CD8-positive, alpha-beta memory T cell (primary cell): ENCODE measurements around the gene NRIP2. TPM values are rescaled to one million over a fixed set of nuclear protein-coding genes. Genes with fewer than 3 reads are reported as not detected.
"Not testable (repeated sequence)": the region's sequence is repeated elsewhere in the genome, so short reads cannot be mapped to it uniquely, and the experiment has no call there.

ENCODE experiments used
- CTCF ChIA-PET: fragments of 350-600 bp; sonication (Branson Sonifier 250); formaldehyde crosslinking; loops from one replicate; lab custom pipeline; 2021; ENCODE audit warnings: antibody characterized with exemption; lab: Charles Lee
- POLR2A ChIA-PET: fragments of 350-600 bp; sonication (Branson Sonifier 250); formaldehyde crosslinking; loops from one replicate; lab custom pipeline; 2021; ENCODE audit warnings: antibody characterized with exemption; lab: Charles Lee
- DNase-seq, 5 donors: peaks; one replicate each; pipeline versions ENCODE4 v3.0.0 to v3.0.0-alpha.2; 2020 to 2022; ENCODE audit warnings: mixed read lengths in 1 of 5
- H3K27ac ChIP-seq: one replicate; pipeline ENCODE4 v1.7.0; 2013; ENCODE audit warnings: low read depth, mild to moderate bottlenecking, low read length, moderate library complexity
- H3K27me3 ChIP-seq: 2 replicates; pipeline ENCODE4 v1.7.0; 2013; ENCODE audit warnings: low read length, mild to moderate bottlenecking; ENCODE audit not compliant: insufficient read depth, poor library complexity, severe bottlenecking
- H3K36me3 ChIP-seq: 2 replicates; pipeline ENCODE4 v1.7.0; 2013; ENCODE audit warnings: mild to moderate bottlenecking, low read length, moderate library complexity; ENCODE audit not compliant: insufficient read depth
- H3K4me1 ChIP-seq: 2 replicates; pipeline ENCODE4 v1.7.0; 2013; ENCODE audit warnings: mild to moderate bottlenecking, low read length, moderate library complexity; ENCODE audit not compliant: insufficient read depth
- H3K4me3 ChIP-seq: 2 replicates; pipeline ENCODE4 v1.7.0; 2013; ENCODE audit warnings: mild to moderate bottlenecking, low read length
- H3K9me3 ChIP-seq: 2 replicates; pipeline ENCODE4 v1.7.0; 2013; ENCODE audit warnings: mild to moderate bottlenecking, low read length
- H3K27ac Mint-ChIP-seq, 8 donors: one replicate each; pipeline ENCODE4 v1.8.0; 2020 to 2021; ENCODE audit warnings: mixed read lengths in 8 of 8, mild to moderate bottlenecking in 6 of 8, inconsistent platforms in 3 of 8, moderate library complexity in 3 of 8
- H3K27me3 Mint-ChIP-seq, 2 donors: one replicate each; pipeline ENCODE4 v1.8.0; 2020 to 2021; ENCODE audit warnings: mixed read lengths in 2 of 2, mild to moderate bottlenecking in 1 of 2, moderate library complexity in 1 of 2
- H3K36me3 Mint-ChIP-seq, 3 donors: one replicate each; pipeline ENCODE4 v1.8.0; 2020 to 2021; ENCODE audit warnings: mixed read lengths in 3 of 3, inconsistent platforms in 1 of 3, mild to moderate bottlenecking in 1 of 3
- H3K4me1 Mint-ChIP-seq, 3 donors: one replicate each; pipeline ENCODE4 v1.8.0; 2020 to 2021; ENCODE audit warnings: mixed read lengths in 3 of 3, inconsistent platforms in 1 of 3, mild to moderate bottlenecking in 1 of 3
- H3K4me3 Mint-ChIP-seq, 7 donors: one replicate each; pipeline ENCODE4 v1.8.0; 2020 to 2021; ENCODE audit warnings: mixed read lengths in 7 of 7, mild to moderate bottlenecking in 6 of 7, moderate library complexity in 4 of 7, inconsistent platforms in 2 of 7
- H3K9me3 Mint-ChIP-seq, 5 donors: one replicate each; pipeline ENCODE4 v1.8.0; 2020 to 2022; ENCODE audit warnings: mixed read lengths in 5 of 5, mild to moderate bottlenecking in 3 of 5, moderate library complexity in 2 of 5, inconsistent platforms in 1 of 5
- polyA plus RNA-seq: library from polyadenylated mRNA; unstranded; fragments of 300-500 nt; fragmentation: Illumina TruSeq; gene quantifications from one replicate; pipeline ENCODE4 v1.2.3, GENCODE V29; 2021
- total RNA-seq, 2 experiments: library from RNA; stranded (reverse); gene quantifications; one replicate each; pipeline ENCODE4 v1.2.3, GENCODE V29; 2021

NRIP2 gene
- total RNA-seq = not detected
- polyA plus RNA-seq = 0.82 TPM

- Histone ChIP-seq H3K9me3 (no peaks in the 10 kb centered on the region), H3K27me3 (no peaks in the 10 kb centered on the region), H3K27ac (no peak within 1 kb of the TSS), H3K4me1 (no peaks in the 10 kb centered on the region), H3K36me3 (peaks cover 11% of the 10 kb centered on the region), H3K4me3 (no peak within 1 kb of the TSS)
- ChIA-PET POLR2A (no interaction called here), CTCF (no interaction called here)
- Mint-ChIP-seq H3K4me3 (no peak within 1 kb of the TSS), H3K36me3 (peaks cover 9 to 50% (median 16%) of the 10 kb centered on the region in 3 donors), H3K9me3 (no peaks in the 10 kb centered on the region), H3K27me3 (no peaks in the 10 kb centered on the region), H3K4me1 (peaks cover 0 to 8% (median 5%) of the 10 kb centered on the region in 3 donors), H3K27ac (peak within 1 kb of the TSS in 3 of 8 donors; percentile 24 to 65 (median 52))
- DNase-seq = no peak
Measured at GRCh38 chr12:2834581-2835491, at the start of gene NRIP2. NRIP2 (minus strand) TSS chr12:2835035; CDS start chr12:2834983, 52 bp downstream.

GRCh38 chr12:2879853-2880252, 45.0 kb upstream of the NRIP2 start:
- Histone ChIP-seq H3K27me3 (no peaks in the 10 kb centered on the region), H3K4me3 (no peak overlapping the region), H3K36me3 (no peaks in the 10 kb centered on the region), H3K9me3 (no peaks in the 10 kb centered on the region), H3K27ac (no peak overlapping the region), H3K4me1 (peaks cover 27% of the 10 kb centered on the region)
- peaks cover 37 to 50% (median 44%) of the 10 kb centered on the region in 3 donors for H3K4me1 Mint-ChIP-seq
- H3K27ac Mint-ChIP-seq = peak overlapping the region in 5 of 8 donors; percentile 13 to 46 (median 19)
- peaks cover 0 to 25% (median 2%) of the 10 kb centered on the region in 3 donors for H3K36me3 Mint-ChIP-seq
- H3K27me3 Mint-ChIP-seq = peaks cover 0 to 3% of the 10 kb centered on the region in 2 donors
- ChIA-PET CTCF (interaction anchor here (1.8 to 2.6 kb wide), 2 partner anchors 11 to 13 kb away, joined by 3 to 11 read pairs; partner anchors contain the start of gene TULP3), POLR2A (interaction anchor here (2.0 kb wide), 1 partner anchor 11 kb away, joined by 8 read pairs; the partner anchor contains the start of gene TULP3)
- no peak for DNase-seq
- peak overlapping the region in 1 of 7 donors; percentile 12 for H3K4me3 Mint-ChIP-seq
- no peaks in the 10 kb centered on the region for H3K9me3 Mint-ChIP-seq

- Histone ChIP-seq H3K36me3 (no peaks in the 10 kb centered on the region), H3K27ac (peak overlapping the region; percentile 92), H3K27me3 (no peaks in the 10 kb centered on the region), H3K4me1 (peaks cover 27% of the 10 kb centered on the region), H3K9me3 (no peaks in the 10 kb centered on the region), H3K4me3 (peak overlapping the region; percentile 78)
- Mint-ChIP-seq H3K9me3 (no peaks in the 10 kb centered on the region), H3K4me1 (peaks cover 33 to 47% (median 39%) of the 10 kb centered on the region in 3 donors), H3K4me3 (peak overlapping the region; percentile 98 to 100 (median 99)), H3K36me3 (peaks cover 0 to 22% (median 0%) of the 10 kb centered on the region in 3 donors), H3K27me3 (peaks cover 0 to 3% of the 10 kb centered on the region in 2 donors), H3K27ac (peak overlapping the region; percentile 98 to 100 (median 100))
- no peak for DNase-seq
- ChIA-PET POLR2A (interaction anchor here (1.4 to 2.0 kb wide), 2 partner anchors 12 to 187 kb away, joined by 6 to 8 read pairs; partner anchors contain the start of gene TULP3), CTCF (interaction anchor here (0.7 to 1.9 kb wide), 4 partner anchors 10 to 17 kb away, joined by 3 to 7 read pairs (median 4); partner anchors contain the start of gene TULP3)
Measured at GRCh38 chr12:2877953-2878732, 43.3 kb upstream of the NRIP2 start.

- peak within 1 kb of the TSS; percentile 98 to 100 (median 99) for H3K4me3 Mint-ChIP-seq
- H3K9me3 Mint-ChIP-seq = no peaks in the 10 kb centered on the region
- H3K27ac Mint-ChIP-seq = peak within 1 kb of the TSS; percentile 98 to 100 (median 100)
- peaks cover 0 to 3% of the 10 kb centered on the region in 2 donors for H3K27me3 Mint-ChIP-seq
- Histone ChIP-seq H3K27me3 (no peaks in the 10 kb centered on the region), H3K36me3 (no peaks in the 10 kb centered on the region), H3K27ac (peak within 1 kb of the TSS; percentile 92), H3K9me3 (no peaks in the 10 kb centered on the region), H3K4me3 (peak within 1 kb of the TSS; percentile 78), H3K4me1 (peaks cover 27% of the 10 kb centered on the region)
- DNase-seq = peak; percentile 83 to 90 (median 85)
- H3K4me1 Mint-ChIP-seq = peaks cover 33 to 47% (median 39%) of the 10 kb centered on the region in 3 donors
- ChIA-PET POLR2A (interaction anchor here (1.1 to 1.5 kb wide), 5 partner anchors 8 to 186 kb away, joined by 3 to 13 read pairs (median 6); partner anchors contain the start of genes ITFG2 and TULP3), CTCF (interaction anchor here (1.2 to 1.9 kb wide), 2 partner anchors 10 to 13 kb away, joined by 5 to 7 read pairs; partner anchors contain the start of gene TULP3)
- H3K36me3 Mint-ChIP-seq = peaks cover 0 to 22% (median 0%) of the 10 kb centered on the region in 3 donors
Measured at GRCh38 chr12:2877047-2877952, 42.5 kb upstream of the NRIP2 start, which contains the start of the genes FOXM1 and RHNO1. FOXM1 (minus strand) TSS chr12:2877174; CDS start chr12:2874478, 2,696 bp downstream. RHNO1 (plus strand) TSS chr12:2877223; CDS start chr12:2885367, 8,144 bp downstream.

- Mint-ChIP-seq H3K27me3 (peaks cover 0 to 3% of the 10 kb centered on the region in 2 donors), H3K36me3 (peaks cover 0 to 19% (median 0%) of the 10 kb centered on the region in 3 donors), H3K9me3 (no peaks in the 10 kb centered on the region), H3K4me1 (peaks cover 31 to 42% (median 34%) of the 10 kb centered on the region in 3 donors), H3K4me3 (peak overlapping the region; percentile 80 to 100 (median 87)), H3K27ac (peak overlapping the region; percentile 59 to 99 (median 86))
- Histone ChIP-seq H3K4me1 (peaks cover 27% of the 10 kb centered on the region), H3K36me3 (no peaks in the 10 kb centered on the region), H3K9me3 (no peaks in the 10 kb centered on the region), H3K4me3 (peak overlapping the region; percentile 78), H3K27ac (peak overlapping the region; percentile 92), H3K27me3 (no peaks in the 10 kb centered on the region)
- ChIA-PET CTCF (no interaction called here), POLR2A (interaction anchor here (1.1 to 1.5 kb wide), 5 partner anchors 9 to 185 kb away, joined by 3 to 13 read pairs (median 6); partner anchors contain the start of genes ITFG2 and TULP3)
- no peak for DNase-seq
Measured at GRCh38 chr12:2876431-2877046, 41.7 kb upstream of the NRIP2 start.

- H3K4me3 ChIP-seq, H3K9me3 Mint-ChIP-seq, DNase-seq, H3K27me3 Mint-ChIP-seq, H3K27me3 ChIP-seq, H3K9me3 ChIP-seq, H3K4me1 Mint-ChIP-seq, POLR2A ChIA-PET, H3K36me3 Mint-ChIP-seq, H3K36me3 ChIP-seq, H3K4me1 ChIP-seq, H3K27ac ChIP-seq, H3K4me3 Mint-ChIP-seq, H3K27ac Mint-ChIP-seq, CTCF ChIA-PET: not testable (repeated sequence)
Measured at GRCh38 chr12:2868986-2869632, 34.3 kb upstream of the NRIP2 start.
